ENCODE results near the gene PYY. TPM values are rescaled to one million over a fixed set of nuclear protein-coding genes. Genes with fewer than 3 reads are reported as not detected.

The PYY gene
- total and polyA plus RNA-seq, 10 of the 15 experiments (the other 5 are each of a cell fraction or from before 2014, with no cell fraction given): 0.07 to 0.18 TPM; not detected in 8

- Histone ChIP-seq H2AFZ (ENCODE audit: control insufficient read depth, low read depth, low read length) (no peak overlapping the region), H3K27me3 (replicated peaks in 1 of 2; ENCODE audit: control insufficient read depth in 2 of 2, insufficient read depth in 2 of 2, low read length in 1 of 2) (peaks cover 0 to 6% of the 10 kb centered on the region in 2 experiments; a peak in 2 of 4 replicates), H3K4me3 (no peak overlapping the region), H3K36me3 (ENCODE audit: control insufficient read depth in 2 of 2, insufficient read depth in 2 of 2, low read length in 1 of 2) (no peaks in the 10 kb centered on the region), H3K4me1 (ENCODE audit: control insufficient read depth, insufficient read depth, low read length) (no peaks in the 10 kb centered on the region), H4K20me1 (ENCODE audit: control insufficient read depth, insufficient read depth) (no peaks in the 10 kb centered on the region), H3K9ac (ENCODE audit: control insufficient read depth, insufficient read depth, low read length) (no peak overlapping the region), H3K27ac (ENCODE audit: control insufficient read depth, insufficient read depth) (no peak overlapping the region), H3K9me3 (replicated peaks; ENCODE audit: control insufficient read depth, insufficient read depth, low read length) (no peaks in the 10 kb centered on the region), H3K79me2 (ENCODE audit: control insufficient read depth, insufficient read depth, low read length) (no peaks in the 10 kb centered on the region), H3K4me2 (ENCODE audit: control insufficient read depth, insufficient read depth) (no peak overlapping the region)
- ChIA-PET SMC1A (ENCODE audit: uncharacterized antibody, unreplicated experiment) (no interaction called here), CTCF (interaction anchor here (0.5 kb wide), 1 partner anchor 174 kb away, joined by 3 read pairs; no protein-coding TSS in a partner anchor), POLR2A (no interaction called here), RAD21 (ENCODE audit: unreplicated experiment) (no interaction called here)
- TF ChIP-seq, protein P1, sequence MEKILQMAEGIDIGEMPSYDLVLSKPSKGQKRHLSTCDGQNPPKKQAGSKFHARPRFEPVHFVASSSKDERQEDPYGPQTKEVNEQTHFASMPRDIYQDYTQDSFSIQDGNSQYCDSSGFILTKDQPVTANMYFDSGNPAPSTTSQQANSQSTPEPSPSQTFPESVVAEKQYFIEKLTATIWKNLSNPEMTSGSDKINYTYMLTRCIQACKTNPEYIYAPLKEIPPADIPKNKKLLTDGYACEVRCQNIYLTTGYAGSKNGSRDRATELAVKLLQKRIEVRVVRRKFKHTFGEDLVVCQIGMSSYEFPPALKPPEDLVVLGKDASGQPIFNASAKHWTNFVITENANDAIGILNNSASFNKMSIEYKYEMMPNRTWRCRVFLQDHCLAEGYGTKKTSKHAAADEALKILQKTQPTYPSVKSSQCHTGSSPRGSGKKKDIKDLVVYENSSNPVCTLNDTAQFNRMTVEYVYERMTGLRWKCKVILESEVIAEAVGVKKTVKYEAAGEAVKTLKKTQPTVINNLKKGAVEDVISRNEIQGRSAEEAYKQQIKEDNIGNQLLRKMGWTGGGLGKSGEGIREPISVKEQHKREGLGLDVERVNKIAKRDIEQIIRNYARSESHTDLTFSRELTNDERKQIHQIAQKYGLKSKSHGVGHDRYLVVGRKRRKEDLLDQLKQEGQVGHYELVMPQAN (conservative IDR thresholded peaks at IDR 0.05): no peak
- TF ChIP-seq BCL11A (IDR thresholded peaks at IDR 0.05; ENCODE audit: low read depth, low read length) (no peak), ZNF274 (IDR thresholded peaks at IDR 0.05; ENCODE audit: insufficient read depth, insufficient read length) (no peak), PKNOX1 (IDR thresholded peaks at IDR 0.05) (no peak), NFIC (IDR thresholded peaks at IDR 0.05; ENCODE audit: low read depth, low read length) (no peak), SMARCA5 (IDR thresholded peaks at IDR 0.05) (no peak), E2F8 (IDR thresholded peaks at IDR 0.05; ENCODE audit: low read depth, partially characterized antibody) (no peak), MYB (IDR thresholded peaks at IDR 0.05; ENCODE audit: borderline replicate concordance, low read depth, low read length) (no peak), ZNF687 (IDR thresholded peaks at IDR 0.05) (no peak), IRF5 (IDR thresholded peaks at IDR 0.05; ENCODE audit: borderline replicate concordance) (no peak)
- DNase-seq (ENCODE audit: low read depth, low spot score) (no peak), FAIRE-seq (no peak), ATAC-seq (no peak)
- WGBS (ENCODE audit: insufficient coverage, insufficient replicate concordance, low lambda C conversion rate, missing lambda C conversion rate): 46% methylated on average over 66 of the region's 82 CpGs
- in situ Hi-C loops (cut with MboI) (no loop called here), intact Hi-C loops (cut with micrococcal nuclease; ENCODE audit: unreplicated experiment) (no loop called here)
- BruUV-seq (replicated peaks): no TSS peak
Measured at GRCh38 chr17:43952724-43953666, 745 bp downstream of the PYY start.

All from GM12878 (cell line).